HG02885 (cell line): Measurements from ENCODE around the gene CDC42EP1.

ENCODE experiments used
- ATAC-seq: cut with Tn5 transposase; IDR thresholded peaks from one replicate; pipeline ENCODE4 v1.9.1; 2021; ENCODE audit warnings: mild to moderate bottlenecking; ENCODE audit not compliant: unreplicated experiment, poor library complexity

The CDC42EP1 gene

GRCh38 chr22:37558815-37559214 lies 1.5 kb upstream of the CDC42EP1 start:
- no peak for ATAC-seq

GRCh38 chr22:37559521-37559900 lies 769 bp upstream of the CDC42EP1 start:
- no peak for ATAC-seq

- ATAC-seq = no peak
These were observed 430 bp downstream of the CDC42EP1 start for GRCh38 chr22:37560608-37561211.

GRCh38 chr22:37561212-37562048 lies 1.1 kb downstream of the CDC42EP1 start:
- no peak for ATAC-seq

DNA sequence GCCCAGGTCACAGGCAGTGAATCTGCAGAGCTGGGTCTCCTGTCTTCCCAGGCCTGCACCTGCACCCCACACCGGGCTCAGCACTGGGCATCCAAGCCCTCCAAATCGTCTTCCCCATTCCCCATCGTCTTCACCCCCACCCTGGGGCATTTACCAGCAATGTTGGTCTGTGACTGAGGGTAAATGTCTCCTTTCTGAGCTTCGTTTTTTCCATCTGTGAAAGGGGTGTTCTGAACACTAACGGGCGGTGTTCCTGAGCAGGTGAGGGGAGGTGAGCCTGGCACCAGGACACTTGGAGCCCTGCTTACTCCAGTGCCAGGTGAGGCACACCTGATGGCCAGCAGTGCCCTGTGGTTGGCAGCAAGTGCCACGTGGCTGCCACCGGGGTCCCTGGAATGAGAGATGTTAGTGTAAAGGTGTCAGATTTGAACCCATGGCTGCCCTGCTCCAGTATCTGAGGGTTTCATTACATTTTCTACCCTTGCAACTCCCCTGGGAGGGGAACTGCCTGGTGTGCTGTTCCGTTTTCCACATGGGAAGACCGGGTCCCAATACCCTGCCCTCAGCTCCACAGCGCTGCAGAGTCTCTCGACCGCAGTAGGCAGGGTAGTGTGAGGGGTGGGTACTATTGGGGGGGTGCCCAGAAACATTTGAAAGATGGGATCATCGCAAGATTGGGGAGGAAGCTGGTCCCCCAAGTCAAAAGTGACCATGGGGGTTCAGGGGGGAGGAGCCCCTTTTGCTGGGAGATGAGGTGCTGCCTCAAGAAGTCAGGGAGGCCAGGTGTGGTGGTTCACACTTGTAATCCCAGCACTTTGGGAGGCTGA lies 2.0 kb downstream of the CDC42EP1 start:
- ATAC-seq = no peak

DNA sequence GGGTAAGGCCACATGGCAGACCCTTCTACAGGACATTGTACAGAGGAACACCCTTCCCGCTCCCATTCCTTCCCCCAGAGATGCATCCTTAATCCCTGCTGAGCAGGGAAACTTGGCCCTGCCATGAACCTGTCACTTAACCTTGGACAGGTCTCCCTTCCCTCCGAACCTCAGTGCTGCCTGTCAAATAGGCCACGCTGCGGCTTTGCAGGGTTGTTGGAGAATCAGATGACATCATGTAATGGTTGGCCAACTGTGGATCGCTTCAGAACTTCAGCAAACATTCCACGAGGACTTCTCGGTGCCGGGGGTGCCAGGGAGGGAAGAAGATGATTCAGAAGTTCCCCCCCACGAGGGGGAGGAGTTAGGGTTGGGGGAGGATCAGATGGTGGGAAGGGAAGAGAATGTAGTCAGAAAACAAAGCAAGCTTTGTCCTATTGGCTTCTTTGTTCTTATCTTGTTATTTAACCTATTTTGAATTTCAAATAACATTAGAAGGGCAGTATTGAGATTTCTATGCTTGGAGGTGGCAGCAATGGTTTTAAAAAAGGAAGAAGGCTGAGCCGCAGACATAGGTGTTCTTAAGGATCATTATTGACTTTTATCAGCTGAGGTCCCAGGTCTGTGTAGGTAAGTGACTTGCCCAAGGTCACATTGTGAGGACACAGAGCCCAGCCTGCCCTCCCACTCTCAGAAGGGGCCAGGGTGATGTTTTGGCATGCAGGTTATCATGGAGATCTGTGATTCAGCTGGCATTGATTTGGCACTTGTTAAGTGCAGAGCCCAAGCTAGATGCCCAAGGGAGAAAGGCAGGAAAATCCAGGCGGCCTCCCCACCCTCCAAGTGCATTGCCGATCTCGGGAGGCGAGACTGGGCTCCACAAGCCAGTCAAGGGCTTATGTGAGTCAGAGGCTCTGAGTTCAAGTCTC lies 3.1 kb downstream of the CDC42EP1 start:
- ATAC-seq = no peak

- ATAC-seq = no peak
These were observed 3.9 kb downstream of the CDC42EP1 start for GRCh38 chr22:37564111-37564711.

GRCh38 chr22:37565830-37566229 lies 5.5 kb downstream of the CDC42EP1 start:
- no peak for ATAC-seq

GRCh38 chr22:37566329-37566837 lies 6.1 kb downstream of the CDC42EP1 start:
- no peak for ATAC-seq

DNA sequence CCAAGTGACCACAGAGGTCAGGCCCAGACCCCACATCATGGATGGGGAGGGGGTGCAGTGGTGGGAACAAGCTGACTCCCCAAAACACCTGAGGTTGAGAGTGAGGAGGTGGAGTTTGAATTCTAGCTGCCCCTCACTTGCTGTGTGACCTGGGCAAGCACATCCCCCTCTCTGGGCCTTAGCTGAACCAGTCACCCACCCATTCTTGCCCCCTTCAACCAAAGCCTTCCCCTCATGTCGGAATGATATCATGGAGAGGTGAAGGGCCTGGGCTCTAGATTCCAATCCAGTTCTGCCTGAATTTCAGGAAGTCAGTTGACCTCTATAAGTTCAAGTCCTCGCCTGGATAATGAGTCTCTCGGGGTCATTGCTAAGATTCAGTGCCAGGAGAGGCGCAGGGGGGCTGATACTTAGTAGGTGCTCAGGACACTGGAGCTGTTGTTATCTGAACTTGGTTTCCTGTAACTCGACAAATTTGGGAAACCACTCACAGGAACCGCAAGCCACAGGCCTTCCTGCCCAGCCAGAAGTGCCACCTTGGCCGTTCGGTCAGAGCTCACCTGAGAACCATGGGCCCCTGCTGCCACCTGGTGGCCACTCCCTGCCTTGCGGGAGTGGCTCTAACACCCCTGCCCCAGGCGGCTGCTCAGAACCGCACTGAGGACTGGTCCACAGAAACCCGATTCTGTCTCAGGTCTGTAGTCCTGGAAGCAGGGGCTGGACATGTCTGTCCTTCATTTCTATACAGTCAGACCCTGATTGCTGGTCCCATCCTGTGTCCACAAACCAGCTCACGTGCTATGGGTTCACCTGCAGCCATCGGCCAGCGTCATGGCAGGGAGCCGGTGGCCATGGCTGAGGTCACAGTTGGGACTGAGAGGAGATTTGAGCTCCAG lies 6.9 kb downstream of the CDC42EP1 start:
- peak; percentile 66 for ATAC-seq

- no peak for ATAC-seq
These were observed 7.7 kb downstream of the CDC42EP1 start for GRCh38 chr22:37568012-37568411.

- ATAC-seq = no peak
These were observed 8.2 kb downstream of the CDC42EP1 start for GRCh38 chr22:37568448-37569008.

DNA sequence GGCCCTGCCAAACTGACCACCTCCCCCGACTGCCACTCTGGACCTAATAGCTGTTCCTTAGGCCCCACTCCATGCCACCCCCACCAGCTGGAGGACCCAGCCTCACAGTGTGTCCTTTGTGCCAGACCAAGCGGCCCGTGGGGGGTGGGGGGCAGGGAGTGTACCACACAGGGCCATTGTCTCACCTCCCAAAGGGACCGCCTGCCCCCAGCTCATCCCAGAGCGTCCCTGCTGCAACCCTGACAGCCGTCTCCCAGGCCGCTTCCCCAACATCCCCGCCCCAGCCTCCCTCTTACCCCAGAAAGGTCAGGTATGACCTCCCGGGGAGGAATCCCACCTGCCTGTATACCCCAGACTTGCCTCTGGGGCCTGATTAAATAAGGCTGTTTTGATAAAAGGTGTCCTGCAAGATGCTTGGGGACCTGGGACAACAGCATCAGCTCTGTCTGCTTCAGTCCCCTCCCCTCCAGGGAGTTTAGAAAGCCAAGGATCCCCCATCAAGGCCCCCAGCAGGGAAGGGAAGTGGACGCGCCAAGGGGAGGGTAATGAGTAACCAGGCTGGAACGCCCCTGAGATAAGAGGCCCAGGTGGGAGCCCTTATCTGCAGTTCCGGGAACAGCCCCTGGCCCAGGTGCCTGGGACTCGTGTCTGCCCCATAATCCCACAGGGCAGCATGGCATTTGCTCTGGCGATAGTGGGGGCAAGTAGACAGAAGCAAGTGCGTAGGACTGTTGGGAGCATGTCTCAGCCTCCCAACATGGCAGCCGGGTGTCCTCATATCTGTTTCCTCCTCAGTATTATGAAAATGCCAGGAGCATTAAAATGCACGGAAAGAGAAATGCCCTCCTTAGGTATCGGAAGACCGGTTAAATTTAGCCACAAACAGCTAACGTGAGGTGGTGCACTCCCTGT lies 9.0 kb downstream of the CDC42EP1 start:
- no peak for ATAC-seq

DNA sequence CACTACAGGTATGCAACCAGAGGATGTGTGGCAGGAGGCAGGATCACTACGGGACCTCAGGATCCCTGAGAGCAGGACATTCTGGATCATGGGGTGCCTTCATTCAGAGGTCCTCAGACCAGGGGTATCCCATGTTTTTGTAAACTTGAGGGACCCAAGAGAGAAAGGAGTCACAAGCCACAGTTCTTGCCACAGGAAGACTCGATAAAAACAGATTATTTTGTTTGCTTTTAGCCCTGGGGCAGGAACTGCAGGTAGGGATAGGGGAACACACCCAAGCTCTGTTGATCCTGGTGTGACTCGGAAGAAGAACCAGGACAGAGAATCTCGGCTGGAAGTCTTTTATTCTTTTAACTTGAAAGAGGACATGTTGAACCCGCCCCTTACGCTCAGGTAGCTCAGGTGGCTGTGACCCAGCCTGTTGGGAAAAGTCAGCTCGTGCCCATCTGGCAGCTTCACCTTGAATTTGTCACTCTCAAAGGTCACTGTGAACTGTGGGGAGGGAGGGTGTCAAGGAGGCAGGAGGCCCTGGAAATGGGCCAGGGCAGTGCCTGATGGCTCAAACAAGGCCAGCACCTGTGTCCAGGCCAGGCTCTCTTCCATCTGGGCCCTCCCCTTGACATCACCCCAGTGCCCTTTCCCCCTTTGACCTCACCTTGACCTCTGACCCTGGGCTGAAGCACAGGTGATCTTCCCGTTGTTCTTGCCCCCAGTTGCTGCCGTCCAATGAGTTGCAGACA lies 9.8 kb downstream of the CDC42EP1 start:
- no peak for ATAC-seq

DNA sequence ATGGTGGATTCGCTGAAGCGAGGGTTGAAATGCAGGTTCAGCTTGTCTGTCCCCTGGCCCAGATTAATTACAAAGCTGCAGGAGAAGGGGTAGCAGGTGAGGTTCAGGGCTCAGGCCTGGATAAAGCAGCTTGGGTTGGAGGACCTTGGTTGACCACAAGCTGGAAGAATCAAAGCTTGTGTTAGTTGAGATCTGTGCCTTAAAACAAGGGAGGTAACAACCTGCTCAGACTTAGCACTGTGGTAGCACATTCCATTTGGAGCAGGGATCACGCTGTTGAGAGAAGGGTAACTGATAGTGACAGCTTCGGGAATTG lies 10.3 kb downstream of the CDC42EP1 start:
- ATAC-seq = no peak

DNA sequence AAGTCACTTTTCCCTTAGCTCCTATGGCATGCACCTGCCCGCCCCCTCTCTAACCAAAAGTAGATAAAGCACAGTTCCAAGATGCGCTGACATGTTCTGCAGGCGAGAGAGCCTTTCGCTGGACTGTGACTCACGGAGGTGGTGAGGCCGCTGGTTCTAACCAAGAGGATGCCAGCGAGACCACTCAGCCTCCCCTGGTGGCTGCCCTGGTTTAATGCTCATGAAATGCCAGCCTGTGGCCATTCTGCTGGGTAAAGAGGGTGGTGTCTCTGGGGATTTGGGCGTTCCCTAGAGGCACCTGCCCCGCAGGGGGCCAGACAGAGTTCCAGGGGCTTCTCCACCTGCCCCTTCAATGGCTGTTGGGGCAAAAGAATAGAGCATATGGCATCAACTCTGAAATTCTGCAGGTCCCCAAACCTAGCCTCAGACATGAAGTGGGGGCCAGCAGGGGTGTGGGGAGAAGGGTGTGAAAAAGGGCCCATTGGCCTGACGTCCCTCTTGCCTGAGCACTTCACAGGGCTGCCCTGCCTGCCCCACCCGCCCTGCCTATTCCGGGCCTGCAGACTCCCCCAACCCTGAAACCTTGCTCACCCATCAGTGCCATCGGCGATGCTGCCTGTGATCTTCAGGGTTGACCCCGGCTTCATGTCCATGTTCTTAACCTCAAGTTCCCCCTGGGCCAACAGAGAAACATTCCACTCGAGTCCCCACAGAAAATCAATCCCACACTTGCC lies 11.1 kb downstream of the CDC42EP1 start:
- no peak for ATAC-seq
